Body of pancreas (tissue), 4 donors: Measurements from ENCODE around the gene PCDH9.

Experiments used
- POLR2A ChIP-seq, 3 donors: fragments of 450-650 bp; IDR thresholded peaks; one replicate each; pipeline ENCODE4 v1.6.1; 2016; ENCODE audit warnings: antibody characterized with exemption in 3 of 3, mild to moderate bottlenecking in 2 of 3
- TF ChIP-seq, protein P1 (sequence below), 7 experiments: fragments of 450-650 bp in 4 of 7; fragments of 200-600 bp in 3 of 7; sonication (generic) in 3 of 7; IDR thresholded peaks; one replicate each; pipeline ENCODE4 v1.5.1; 2016 to 2019; ENCODE audit warnings: antibody characterized with exemption in 7 of 7

DNA sequence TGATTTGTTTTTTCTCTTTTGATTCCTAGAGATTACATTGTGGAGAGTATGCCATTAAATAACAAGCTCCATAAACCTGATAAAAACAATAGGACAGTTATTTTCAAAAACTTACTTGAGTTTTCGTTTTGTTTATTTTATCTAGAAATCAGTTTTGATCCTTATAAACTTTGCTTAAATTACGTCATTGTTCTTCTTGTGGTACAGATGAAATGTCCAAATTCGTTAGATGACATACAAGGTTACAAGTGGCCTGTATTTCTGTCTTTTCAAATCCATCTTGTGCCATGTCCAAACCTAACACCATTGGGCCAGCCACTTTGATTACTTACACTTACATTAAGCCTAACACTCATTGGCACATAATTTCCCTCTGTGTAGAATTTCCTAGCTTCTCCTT is 372.0 kb downstream of the PCDH9 start:
- TF ChIP-seq, protein P1, sequence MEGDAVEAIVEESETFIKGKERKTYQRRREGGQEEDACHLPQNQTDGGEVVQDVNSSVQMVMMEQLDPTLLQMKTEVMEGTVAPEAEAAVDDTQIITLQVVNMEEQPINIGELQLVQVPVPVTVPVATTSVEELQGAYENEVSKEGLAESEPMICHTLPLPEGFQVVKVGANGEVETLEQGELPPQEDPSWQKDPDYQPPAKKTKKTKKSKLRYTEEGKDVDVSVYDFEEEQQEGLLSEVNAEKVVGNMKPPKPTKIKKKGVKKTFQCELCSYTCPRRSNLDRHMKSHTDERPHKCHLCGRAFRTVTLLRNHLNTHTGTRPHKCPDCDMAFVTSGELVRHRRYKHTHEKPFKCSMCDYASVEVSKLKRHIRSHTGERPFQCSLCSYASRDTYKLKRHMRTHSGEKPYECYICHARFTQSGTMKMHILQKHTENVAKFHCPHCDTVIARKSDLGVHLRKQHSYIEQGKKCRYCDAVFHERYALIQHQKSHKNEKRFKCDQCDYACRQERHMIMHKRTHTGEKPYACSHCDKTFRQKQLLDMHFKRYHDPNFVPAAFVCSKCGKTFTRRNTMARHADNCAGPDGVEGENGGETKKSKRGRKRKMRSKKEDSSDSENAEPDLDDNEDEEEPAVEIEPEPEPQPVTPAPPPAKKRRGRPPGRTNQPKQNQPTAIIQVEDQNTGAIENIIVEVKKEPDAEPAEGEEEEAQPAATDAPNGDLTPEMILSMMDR (IDR thresholded peaks at IDR 0.05): no peak
- no peak for TF ChIP-seq POLR2A (IDR thresholded peaks at IDR 0.05)
